K562 (cell line): ENCODE data around the gene RNF123. TPM values are rescaled to one million over a fixed set of nuclear protein-coding genes. Genes with fewer than 3 reads are reported as not detected.

Experiments used
- NCOA2 ChIP-seq, 2 experiments: fragments of 450-650 bp; IDR thresholded peaks; 2 replicates each; pipeline ENCODE4 v1.6.1; 2018; ENCODE audit warnings: mild to moderate bottlenecking in 2 of 2, moderate library complexity in 1 of 2; ENCODE audit not compliant: partially characterized antibody in 2 of 2
- NFIX ChIP-seq: fragments of 250-450 bp; sonication (Bioruptor Pico); IDR thresholded peaks from 2 replicates; pipeline ENCODE4 v1.4.0; 2020; ENCODE audit warnings: low read depth, mild to moderate bottlenecking, moderate library complexity
- TAF9B ChIP-seq: fragments of 450-650 bp; IDR thresholded peaks from 2 replicates; pipeline ENCODE4 v1.6.1; 2018; ENCODE audit warnings: mild to moderate bottlenecking; ENCODE audit not compliant: partially characterized antibody
- polyA plus RNA-seq, 8 experiments: library from polyadenylated mRNA; depleted of rRNA in 4 of 8; stranded (reverse) in 5 of 8; unstranded in 3 of 8; fragments of >200 nt; fragmentation: Nextera tagmentation in 2 of 8; fragmentation: Illumina TruSeq in 1 of 8; extraction: Ambion mirVana in 2 of 8; extraction: Trizol in 1 of 8; gene quantifications; 2 replicates each; pipeline versions ENCODE4 v1.2.1 to v1.2.3, GENCODE V29; 2011 to 2014; ENCODE audit warnings: inconsistent platforms in 1 of 8, missing spikeins in 1 of 8
- total RNA-seq, 7 experiments: library from RNA; depleted of rRNA in 6 of 7; stranded (reverse); fragments of >200 nt in 6 of 7; fragmentation: Illumina TruSeq in 2 of 7; extraction: Trizol in 2 of 7; gene quantifications; 2 replicates each; pipeline versions ENCODE4 v1.2.1 to v1.2.3, GENCODE V29; 2011 to 2021; ENCODE audit warnings: low replicate concordance in 1 of 7
- TF ChIP-seq, protein P1 (sequence below): fragments of 450-650 bp; IDR thresholded peaks from 2 replicates; pipeline ENCODE4 v1.6.1; 2016; ENCODE audit warnings: mild to moderate bottlenecking, moderate library complexity
- TF ChIP-seq, protein P2 (sequence below), 2 experiments: fragments of 450-650 bp in 1 of 2; sonication (generic) in 1 of 2; formaldehyde crosslinking in 1 of 2; IDR thresholded peaks in 1 of 2; conservative IDR thresholded peaks in 1 of 2; 2 replicates each; pipeline versions ENCODE4 v1.6.1 to v1.8.1; 2016 to 2023; ENCODE audit warnings: mild to moderate bottlenecking in 2 of 2, moderate library complexity in 2 of 2, inconsistent platforms in 1 of 2, missing genetic modification reagents in 1 of 2
- TF ChIP-seq, protein P3 (sequence below): fragments of 200-800 bp; sonication (Bioruptor generic); IDR thresholded peaks from 2 replicates; pipeline ENCODE4 v1.6.1; 2016; ENCODE audit warnings: missing genetic modification characterization, missing compliant biosample characterization
- TF ChIP-seq, protein P4 (sequence below), 3 experiments: IDR thresholded peaks in 2 of 3; conservative IDR thresholded peaks in 1 of 3; 2 replicates each; pipeline ENCODE4 v1.5.1; 2011 to 2012; ENCODE audit warnings: low read length in 3 of 3, mild to moderate bottlenecking in 3 of 3, control low read depth in 2 of 3, improper control_type of control experiment in 1 of 3, inconsistent platforms in 1 of 3, low read depth in 1 of 3, mixed read lengths in 1 of 3, moderate library complexity in 1 of 3; ENCODE audit not compliant: insufficient read depth in 2 of 3

The RNF123 gene
- total and polyA plus RNA-seq, 9 of the 15 experiments (the other 6 are each of a cell fraction or from before 2014, with no cell fraction given): 8.7 to 53.1 (median 17.5) TPM

DNA sequence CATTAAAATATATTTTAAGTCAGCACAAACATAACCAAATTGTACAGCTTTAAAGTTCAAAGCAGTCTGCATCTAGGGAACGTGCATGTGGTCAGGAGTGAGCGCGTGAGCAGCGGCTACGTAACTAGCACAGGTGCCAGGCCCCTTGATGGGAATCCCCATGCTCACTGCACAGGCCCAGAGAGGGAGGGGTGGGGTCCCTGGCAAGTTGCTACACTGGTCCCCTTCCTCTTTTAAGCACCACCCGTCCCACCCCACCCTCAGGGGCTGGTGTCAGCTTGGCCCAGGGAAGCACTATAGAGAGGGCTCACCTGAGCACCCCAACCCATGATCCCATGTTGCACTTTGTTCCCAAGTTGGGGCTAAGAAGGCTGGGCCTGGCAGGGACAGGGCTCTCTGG, 35.2 kb downstream of the RNF123 start (continued):
- TF ChIP-seq, protein P1, sequence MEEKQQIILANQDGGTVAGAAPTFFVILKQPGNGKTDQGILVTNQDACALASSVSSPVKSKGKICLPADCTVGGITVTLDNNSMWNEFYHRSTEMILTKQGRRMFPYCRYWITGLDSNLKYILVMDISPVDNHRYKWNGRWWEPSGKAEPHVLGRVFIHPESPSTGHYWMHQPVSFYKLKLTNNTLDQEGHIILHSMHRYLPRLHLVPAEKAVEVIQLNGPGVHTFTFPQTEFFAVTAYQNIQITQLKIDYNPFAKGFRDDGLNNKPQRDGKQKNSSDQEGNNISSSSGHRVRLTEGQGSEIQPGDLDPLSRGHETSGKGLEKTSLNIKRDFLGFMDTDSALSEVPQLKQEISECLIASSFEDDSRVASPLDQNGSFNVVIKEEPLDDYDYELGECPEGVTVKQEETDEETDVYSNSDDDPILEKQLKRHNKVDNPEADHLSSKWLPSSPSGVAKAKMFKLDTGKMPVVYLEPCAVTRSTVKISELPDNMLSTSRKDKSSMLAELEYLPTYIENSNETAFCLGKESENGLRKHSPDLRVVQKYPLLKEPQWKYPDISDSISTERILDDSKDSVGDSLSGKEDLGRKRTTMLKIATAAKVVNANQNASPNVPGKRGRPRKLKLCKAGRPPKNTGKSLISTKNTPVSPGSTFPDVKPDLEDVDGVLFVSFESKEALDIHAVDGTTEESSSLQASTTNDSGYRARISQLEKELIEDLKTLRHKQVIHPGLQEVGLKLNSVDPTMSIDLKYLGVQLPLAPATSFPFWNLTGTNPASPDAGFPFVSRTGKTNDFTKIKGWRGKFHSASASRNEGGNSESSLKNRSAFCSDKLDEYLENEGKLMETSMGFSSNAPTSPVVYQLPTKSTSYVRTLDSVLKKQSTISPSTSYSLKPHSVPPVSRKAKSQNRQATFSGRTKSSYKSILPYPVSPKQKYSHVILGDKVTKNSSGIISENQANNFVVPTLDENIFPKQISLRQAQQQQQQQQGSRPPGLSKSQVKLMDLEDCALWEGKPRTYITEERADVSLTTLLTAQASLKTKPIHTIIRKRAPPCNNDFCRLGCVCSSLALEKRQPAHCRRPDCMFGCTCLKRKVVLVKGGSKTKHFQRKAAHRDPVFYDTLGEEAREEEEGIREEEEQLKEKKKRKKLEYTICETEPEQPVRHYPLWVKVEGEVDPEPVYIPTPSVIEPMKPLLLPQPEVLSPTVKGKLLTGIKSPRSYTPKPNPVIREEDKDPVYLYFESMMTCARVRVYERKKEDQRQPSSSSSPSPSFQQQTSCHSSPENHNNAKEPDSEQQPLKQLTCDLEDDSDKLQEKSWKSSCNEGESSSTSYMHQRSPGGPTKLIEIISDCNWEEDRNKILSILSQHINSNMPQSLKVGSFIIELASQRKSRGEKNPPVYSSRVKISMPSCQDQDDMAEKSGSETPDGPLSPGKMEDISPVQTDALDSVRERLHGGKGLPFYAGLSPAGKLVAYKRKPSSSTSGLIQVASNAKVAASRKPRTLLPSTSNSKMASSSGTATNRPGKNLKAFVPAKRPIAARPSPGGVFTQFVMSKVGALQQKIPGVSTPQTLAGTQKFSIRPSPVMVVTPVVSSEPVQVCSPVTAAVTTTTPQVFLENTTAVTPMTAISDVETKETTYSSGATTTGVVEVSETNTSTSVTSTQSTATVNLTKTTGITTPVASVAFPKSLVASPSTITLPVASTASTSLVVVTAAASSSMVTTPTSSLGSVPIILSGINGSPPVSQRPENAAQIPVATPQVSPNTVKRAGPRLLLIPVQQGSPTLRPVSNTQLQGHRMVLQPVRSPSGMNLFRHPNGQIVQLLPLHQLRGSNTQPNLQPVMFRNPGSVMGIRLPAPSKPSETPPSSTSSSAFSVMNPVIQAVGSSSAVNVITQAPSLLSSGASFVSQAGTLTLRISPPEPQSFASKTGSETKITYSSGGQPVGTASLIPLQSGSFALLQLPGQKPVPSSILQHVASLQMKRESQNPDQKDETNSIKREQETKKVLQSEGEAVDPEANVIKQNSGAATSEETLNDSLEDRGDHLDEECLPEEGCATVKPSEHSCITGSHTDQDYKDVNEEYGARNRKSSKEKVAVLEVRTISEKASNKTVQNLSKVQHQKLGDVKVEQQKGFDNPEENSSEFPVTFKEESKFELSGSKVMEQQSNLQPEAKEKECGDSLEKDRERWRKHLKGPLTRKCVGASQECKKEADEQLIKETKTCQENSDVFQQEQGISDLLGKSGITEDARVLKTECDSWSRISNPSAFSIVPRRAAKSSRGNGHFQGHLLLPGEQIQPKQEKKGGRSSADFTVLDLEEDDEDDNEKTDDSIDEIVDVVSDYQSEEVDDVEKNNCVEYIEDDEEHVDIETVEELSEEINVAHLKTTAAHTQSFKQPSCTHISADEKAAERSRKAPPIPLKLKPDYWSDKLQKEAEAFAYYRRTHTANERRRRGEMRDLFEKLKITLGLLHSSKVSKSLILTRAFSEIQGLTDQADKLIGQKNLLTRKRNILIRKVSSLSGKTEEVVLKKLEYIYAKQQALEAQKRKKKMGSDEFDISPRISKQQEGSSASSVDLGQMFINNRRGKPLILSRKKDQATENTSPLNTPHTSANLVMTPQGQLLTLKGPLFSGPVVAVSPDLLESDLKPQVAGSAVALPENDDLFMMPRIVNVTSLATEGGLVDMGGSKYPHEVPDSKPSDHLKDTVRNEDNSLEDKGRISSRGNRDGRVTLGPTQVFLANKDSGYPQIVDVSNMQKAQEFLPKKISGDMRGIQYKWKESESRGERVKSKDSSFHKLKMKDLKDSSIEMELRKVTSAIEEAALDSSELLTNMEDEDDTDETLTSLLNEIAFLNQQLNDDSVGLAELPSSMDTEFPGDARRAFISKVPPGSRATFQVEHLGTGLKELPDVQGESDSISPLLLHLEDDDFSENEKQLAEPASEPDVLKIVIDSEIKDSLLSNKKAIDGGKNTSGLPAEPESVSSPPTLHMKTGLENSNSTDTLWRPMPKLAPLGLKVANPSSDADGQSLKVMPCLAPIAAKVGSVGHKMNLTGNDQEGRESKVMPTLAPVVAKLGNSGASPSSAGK: peak; percentile 43
- TF ChIP-seq, protein P2, sequence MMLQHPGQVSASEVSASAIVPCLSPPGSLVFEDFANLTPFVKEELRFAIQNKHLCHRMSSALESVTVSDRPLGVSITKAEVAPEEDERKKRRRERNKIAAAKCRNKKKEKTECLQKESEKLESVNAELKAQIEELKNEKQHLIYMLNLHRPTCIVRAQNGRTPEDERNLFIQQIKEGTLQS (IDR thresholded peaks at IDR 0.05): no peak
- TF ChIP-seq, protein P2 (CRISPR knock-in tag; conservative IDR thresholded peaks at IDR 0.05): no peak
- TF ChIP-seq NFIX (no peak), NCOA2 (IDR thresholded peaks at IDR 0.05; ENCODE audit: partially characterized antibody in 2 of 2) (no peak), TAF9B (no peak)
- TF ChIP-seq, protein P3, sequence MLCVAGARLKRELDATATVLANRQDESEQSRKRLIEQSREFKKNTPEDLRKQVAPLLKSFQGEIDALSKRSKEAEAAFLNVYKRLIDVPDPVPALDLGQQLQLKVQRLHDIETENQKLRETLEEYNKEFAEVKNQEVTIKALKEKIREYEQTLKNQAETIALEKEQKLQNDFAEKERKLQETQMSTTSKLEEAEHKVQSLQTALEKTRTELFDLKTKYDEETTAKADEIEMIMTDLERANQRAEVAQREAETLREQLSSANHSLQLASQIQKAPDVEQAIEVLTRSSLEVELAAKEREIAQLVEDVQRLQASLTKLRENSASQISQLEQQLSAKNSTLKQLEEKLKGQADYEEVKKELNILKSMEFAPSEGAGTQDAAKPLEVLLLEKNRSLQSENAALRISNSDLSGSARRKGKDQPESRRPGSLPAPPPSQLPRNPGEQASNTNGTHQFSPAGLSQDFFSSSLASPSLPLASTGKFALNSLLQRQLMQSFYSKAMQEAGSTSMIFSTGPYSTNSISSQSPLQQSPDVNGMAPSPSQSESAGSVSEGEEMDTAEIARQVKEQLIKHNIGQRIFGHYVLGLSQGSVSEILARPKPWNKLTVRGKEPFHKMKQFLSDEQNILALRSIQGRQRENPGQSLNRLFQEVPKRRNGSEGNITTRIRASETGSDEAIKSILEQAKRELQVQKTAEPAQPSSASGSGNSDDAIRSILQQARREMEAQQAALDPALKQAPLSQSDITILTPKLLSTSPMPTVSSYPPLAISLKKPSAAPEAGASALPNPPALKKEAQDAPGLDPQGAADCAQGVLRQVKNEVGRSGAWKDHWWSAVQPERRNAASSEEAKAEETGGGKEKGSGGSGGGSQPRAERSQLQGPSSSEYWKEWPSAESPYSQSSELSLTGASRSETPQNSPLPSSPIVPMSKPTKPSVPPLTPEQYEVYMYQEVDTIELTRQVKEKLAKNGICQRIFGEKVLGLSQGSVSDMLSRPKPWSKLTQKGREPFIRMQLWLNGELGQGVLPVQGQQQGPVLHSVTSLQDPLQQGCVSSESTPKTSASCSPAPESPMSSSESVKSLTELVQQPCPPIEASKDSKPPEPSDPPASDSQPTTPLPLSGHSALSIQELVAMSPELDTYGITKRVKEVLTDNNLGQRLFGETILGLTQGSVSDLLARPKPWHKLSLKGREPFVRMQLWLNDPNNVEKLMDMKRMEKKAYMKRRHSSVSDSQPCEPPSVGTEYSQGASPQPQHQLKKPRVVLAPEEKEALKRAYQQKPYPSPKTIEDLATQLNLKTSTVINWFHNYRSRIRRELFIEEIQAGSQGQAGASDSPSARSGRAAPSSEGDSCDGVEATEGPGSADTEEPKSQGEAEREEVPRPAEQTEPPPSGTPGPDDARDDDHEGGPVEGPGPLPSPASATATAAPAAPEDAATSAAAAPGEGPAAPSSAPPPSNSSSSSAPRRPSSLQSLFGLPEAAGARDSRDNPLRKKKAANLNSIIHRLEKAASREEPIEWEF (CRISPR knock-in tag): no peak
- TF ChIP-seq, protein P4, sequence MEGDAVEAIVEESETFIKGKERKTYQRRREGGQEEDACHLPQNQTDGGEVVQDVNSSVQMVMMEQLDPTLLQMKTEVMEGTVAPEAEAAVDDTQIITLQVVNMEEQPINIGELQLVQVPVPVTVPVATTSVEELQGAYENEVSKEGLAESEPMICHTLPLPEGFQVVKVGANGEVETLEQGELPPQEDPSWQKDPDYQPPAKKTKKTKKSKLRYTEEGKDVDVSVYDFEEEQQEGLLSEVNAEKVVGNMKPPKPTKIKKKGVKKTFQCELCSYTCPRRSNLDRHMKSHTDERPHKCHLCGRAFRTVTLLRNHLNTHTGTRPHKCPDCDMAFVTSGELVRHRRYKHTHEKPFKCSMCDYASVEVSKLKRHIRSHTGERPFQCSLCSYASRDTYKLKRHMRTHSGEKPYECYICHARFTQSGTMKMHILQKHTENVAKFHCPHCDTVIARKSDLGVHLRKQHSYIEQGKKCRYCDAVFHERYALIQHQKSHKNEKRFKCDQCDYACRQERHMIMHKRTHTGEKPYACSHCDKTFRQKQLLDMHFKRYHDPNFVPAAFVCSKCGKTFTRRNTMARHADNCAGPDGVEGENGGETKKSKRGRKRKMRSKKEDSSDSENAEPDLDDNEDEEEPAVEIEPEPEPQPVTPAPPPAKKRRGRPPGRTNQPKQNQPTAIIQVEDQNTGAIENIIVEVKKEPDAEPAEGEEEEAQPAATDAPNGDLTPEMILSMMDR (IDR thresholded peaks at IDR 0.05 in 2 of 3, conservative IDR thresholded peaks at IDR 0.05 in 1 of 3; ENCODE audit: insufficient read depth in 2 of 3, low read depth in 1 of 3, low read length in 3 of 3): no peak
